Astrocyte (in vitro differentiated cells and primary cell): Measurements from ENCODE around the gene PRR15L.

Source experiments
- CTCF ChIP-seq: IDR thresholded peaks from 2 replicates; pipeline ENCODE4 v1.5.1; 2011; ENCODE audit warnings: low read depth, mild to moderate bottlenecking, inconsistent platforms, low read length, moderate library complexity; ENCODE audit not compliant: insufficient read depth
- EZH2 ChIP-seq: IDR thresholded peaks from 2 replicates; pipeline ENCODE4 v1.6.1; 2012; ENCODE audit warnings: mild to moderate bottlenecking, low read length, inconsistent platforms; ENCODE audit not compliant: insufficient read depth

GRCh38 chr17:47937941-47938340 lies 19.7 kb downstream of the PRR15L start:
- TF ChIP-seq EZH2 (no peak), CTCF (no peak)
